Measurements from ENCODE around the gene MALAT1.

DNA sequence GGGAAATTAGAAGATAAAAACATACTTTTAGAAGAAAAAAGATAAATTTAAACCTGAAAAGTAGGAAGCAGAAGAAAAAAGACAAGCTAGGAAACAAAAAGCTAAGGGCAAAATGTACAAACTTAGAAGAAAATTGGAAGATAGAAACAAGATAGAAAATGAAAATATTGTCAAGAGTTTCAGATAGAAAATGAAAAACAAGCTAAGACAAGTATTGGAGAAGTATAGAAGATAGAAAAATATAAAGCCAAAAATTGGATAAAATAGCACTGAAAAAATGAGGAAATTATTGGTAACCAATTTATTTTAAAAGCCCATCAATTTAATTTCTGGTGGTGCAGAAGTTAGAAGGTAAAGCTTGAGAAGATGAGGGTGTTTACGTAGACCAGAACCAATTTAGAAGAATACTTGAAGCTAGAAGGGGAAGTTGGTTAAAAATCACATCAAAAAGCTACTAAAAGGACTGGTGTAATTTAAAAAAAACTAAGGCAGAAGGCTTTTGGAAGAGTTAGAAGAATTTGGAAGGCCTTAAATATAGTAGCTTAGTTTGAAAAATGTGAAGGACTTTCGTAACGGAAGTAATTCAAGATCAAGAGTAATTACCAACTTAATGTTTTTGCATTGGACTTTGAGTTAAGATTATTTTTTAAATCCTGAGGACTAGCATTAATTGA is 1.0 kb downstream of the MALAT1 start:
- TF ChIP-seq EP300 (IDR thresholded peaks at IDR 0.05), result no peak
- TF ChIP-seq, protein P1, sequence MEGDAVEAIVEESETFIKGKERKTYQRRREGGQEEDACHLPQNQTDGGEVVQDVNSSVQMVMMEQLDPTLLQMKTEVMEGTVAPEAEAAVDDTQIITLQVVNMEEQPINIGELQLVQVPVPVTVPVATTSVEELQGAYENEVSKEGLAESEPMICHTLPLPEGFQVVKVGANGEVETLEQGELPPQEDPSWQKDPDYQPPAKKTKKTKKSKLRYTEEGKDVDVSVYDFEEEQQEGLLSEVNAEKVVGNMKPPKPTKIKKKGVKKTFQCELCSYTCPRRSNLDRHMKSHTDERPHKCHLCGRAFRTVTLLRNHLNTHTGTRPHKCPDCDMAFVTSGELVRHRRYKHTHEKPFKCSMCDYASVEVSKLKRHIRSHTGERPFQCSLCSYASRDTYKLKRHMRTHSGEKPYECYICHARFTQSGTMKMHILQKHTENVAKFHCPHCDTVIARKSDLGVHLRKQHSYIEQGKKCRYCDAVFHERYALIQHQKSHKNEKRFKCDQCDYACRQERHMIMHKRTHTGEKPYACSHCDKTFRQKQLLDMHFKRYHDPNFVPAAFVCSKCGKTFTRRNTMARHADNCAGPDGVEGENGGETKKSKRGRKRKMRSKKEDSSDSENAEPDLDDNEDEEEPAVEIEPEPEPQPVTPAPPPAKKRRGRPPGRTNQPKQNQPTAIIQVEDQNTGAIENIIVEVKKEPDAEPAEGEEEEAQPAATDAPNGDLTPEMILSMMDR (IDR thresholded peaks at IDR 0.05), result no peak
